ENCODE results near the gene RPP25. TPM values are rescaled to one million over a fixed set of nuclear protein-coding genes. Genes with fewer than 3 reads are reported as not detected.

RPP25 gene
- total and polyA plus RNA-seq, 2 of the 13 experiments (the other 11 are each of a cell fraction or from before 2014, with no cell fraction given), result 0.05 to 0.11 TPM

DNA sequence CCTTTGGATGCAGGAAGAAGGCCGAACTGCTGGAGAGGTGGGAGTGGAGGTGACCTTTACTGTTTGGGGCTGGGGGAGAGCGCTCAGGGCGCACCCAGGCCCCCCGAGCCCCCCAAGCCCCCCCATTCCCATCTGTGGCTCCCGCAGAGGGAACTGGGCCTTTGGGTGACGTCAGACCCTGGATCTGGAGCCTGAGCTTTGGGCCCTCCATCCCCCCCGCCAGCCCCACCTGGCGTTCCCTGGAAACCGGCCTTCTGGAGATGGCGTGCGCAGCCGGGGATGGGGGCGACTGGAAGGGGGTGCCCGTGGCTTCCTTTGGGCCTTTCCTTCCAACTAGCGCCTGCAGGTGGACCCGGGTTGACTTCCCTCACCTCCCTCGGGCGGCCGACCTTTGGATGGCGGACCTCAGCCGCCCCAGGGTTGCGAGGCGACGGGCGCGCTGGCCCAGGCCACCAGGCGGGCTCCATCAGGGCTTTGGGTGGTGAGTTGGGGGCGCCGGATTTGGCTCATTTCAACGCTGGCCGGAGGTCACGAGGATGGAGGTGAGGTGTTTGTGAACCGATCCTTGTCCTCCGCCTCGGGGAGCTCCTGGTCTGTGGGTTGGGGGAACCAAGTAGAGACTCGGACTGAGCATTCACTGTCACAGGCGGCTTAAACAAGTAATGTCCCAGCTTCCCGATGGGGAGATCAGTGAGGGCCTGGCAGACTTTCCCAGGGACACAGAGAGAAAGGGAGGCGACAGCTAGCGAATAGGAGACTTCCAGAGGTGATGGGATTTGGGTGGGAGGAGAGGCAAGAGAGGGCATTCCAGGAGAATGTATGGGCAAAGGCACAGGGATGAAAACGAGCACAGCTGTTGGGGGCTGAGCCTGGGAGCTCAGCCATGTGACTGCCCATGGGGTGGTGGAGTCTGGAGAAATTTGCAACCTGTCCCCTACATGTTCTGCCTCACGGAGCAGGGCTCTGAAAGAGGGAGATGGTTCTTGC lies 39.5 kb upstream of the RPP25 start (continued):
- TF ChIP-seq, protein P1, sequence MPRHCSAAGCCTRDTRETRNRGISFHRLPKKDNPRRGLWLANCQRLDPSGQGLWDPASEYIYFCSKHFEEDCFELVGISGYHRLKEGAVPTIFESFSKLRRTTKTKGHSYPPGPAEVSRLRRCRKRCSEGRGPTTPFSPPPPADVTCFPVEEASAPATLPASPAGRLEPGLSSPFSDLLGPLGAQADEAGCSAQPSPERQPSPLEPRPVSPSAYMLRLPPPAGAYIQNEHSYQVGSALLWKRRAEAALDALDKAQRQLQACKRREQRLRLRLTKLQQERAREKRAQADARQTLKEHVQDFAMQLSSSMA (CRISPR knock-in tag; IDR thresholded peaks at IDR 0.05), result peak; percentile 62; the same call in 1 of the 2 replicates
- TF ChIP-seq, protein P2, sequence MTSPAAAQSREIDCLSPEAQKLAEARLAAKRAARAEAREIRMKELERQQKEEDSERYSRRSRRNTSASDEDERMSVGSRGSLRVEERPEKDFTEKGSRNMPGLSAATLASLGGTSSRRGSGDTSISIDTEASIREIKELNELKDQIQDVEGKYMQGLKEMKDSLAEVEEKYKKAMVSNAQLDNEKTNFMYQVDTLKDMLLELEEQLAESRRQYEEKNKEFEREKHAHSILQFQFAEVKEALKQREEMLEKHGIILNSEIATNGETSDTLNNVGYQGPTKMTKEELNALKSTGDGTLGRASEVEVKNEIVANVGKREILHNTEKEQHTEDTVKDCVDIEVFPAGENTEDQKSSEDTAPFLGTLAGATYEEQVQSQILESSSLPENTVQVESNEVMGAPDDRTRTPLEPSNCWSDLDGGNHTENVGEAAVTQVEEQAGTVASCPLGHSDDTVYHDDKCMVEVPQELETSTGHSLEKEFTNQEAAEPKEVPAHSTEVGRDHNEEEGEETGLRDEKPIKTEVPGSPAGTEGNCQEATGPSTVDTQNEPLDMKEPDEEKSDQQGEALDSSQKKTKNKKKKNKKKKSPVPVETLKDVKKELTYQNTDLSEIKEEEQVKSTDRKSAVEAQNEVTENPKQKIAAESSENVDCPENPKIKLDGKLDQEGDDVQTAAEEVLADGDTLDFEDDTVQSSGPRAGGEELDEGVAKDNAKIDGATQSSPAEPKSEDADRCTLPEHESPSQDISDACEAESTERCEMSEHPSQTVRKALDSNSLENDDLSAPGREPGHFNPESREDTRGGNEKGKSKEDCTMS (CRISPR knock-in tag; conservative IDR thresholded peaks at IDR 0.05), result no peak
- TF ChIP-seq NFIC (IDR thresholded peaks at IDR 0.05; ENCODE audit: low read length), result no peak
- 0 out of 2 replicates have a peak, but pooled peaks have one; percentile 33 for TF ChIP-seq RARG (CRISPR knock-in tag; IDR thresholded peaks at IDR 0.05; ENCODE audit: low read depth)
- no peak for TF ChIP-seq JDP2 (CRISPR knock-in tag; IDR thresholded peaks at IDR 0.05; ENCODE audit: borderline replicate concordance)
- no peak for TF ChIP-seq NR2F1 (CRISPR knock-in tag; IDR thresholded peaks at IDR 0.05)
- no peak for TF ChIP-seq ZNF589 (CRISPR knock-in tag; conservative IDR thresholded peaks at IDR 0.05)
- TF ChIP-seq NPAS2 (CRISPR knock-in tag; IDR thresholded peaks at IDR 0.05; ENCODE audit: borderline replicate concordance), result no peak
- TF ChIP-seq ZNF556 (CRISPR knock-in tag; IDR thresholded peaks at IDR 0.05; ENCODE audit: borderline replicate concordance), result peak; percentile 50; the same call in 1 of the 2 replicates
- TF ChIP-seq ZNF788 (CRISPR knock-in tag; IDR thresholded peaks at IDR 0.05; ENCODE audit: borderline replicate concordance), result no peak
- no peak for TF ChIP-seq ZNF841 (CRISPR knock-in tag; IDR thresholded peaks at IDR 0.05; ENCODE audit: borderline replicate concordance)
- no peak for TF ChIP-seq BCL6 (CRISPR knock-in tag; IDR thresholded peaks at IDR 0.05)
- no peak for TF ChIP-seq ZC3H13 (CRISPR knock-in tag; IDR thresholded peaks at IDR 0.05)
- no peak for TF ChIP-seq SETDB1 (CRISPR knock-in tag; IDR thresholded peaks at IDR 0.05; ENCODE audit: borderline replicate concordance)
- TF ChIP-seq HNRNPLL (IDR thresholded peaks at IDR 0.05; ENCODE audit: low read depth, low read length, poor library complexity, severe bottlenecking), result peak; percentile 31
- TF ChIP-seq, protein P3, sequence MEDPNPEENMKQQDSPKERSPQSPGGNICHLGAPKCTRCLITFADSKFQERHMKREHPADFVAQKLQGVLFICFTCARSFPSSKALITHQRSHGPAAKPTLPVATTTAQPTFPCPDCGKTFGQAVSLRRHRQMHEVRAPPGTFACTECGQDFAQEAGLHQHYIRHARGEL (CRISPR knock-in tag; IDR thresholded peaks at IDR 0.05), result no peak
- no peak for TF ChIP-seq SUZ12 (IDR thresholded peaks at IDR 0.05; ENCODE audit: low read depth, low read length)
- TF ChIP-seq FOSL2 (CRISPR knock-in tag; IDR thresholded peaks at IDR 0.05), result no peak
- no peak for TF ChIP-seq ZNF737 (CRISPR knock-in tag; IDR thresholded peaks at IDR 0.05; ENCODE audit: borderline replicate concordance)
- TF ChIP-seq AGO2 (optimal IDR thresholded peaks at IDR 0.05; ENCODE audit: low read depth, low read length), result no peak
- 0 out of 2 replicates have a peak, but pooled peaks have one; percentile 11 for TF ChIP-seq ZNF768 (CRISPR knock-in tag; IDR thresholded peaks at IDR 0.05)
- TF ChIP-seq, protein P4, sequence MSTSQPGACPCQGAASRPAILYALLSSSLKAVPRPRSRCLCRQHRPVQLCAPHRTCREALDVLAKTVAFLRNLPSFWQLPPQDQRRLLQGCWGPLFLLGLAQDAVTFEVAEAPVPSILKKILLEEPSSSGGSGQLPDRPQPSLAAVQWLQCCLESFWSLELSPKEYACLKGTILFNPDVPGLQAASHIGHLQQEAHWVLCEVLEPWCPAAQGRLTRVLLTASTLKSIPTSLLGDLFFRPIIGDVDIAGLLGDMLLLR (CRISPR knock-in tag; IDR thresholded peaks at IDR 0.05), result no peak
- TF ChIP-seq ZNF547 (CRISPR knock-in tag; IDR thresholded peaks at IDR 0.05), result no peak
- TF ChIP-seq ZNF274 (CRISPR knock-in tag; IDR thresholded peaks at IDR 0.05), result no peak
- TF ChIP-seq ZNF850 (CRISPR knock-in tag; conservative IDR thresholded peaks at IDR 0.05), result no peak
- TF ChIP-seq CEBPB (IDR thresholded peaks at IDR 0.05; ENCODE audit: borderline replicate concordance, low read depth, low read length), result no peak

Measured in HepG2 (cell line).